ENCODE results near the gene RPS6KB2.

GRCh38 chr11:67382276-67383136 is 45.8 kb upstream of the RPS6KB2 start:
- TF ChIP-seq CTCF (conservative IDR thresholded peaks at IDR 0.05 in 1 of 2, IDR thresholded peaks at IDR 0.05 in 1 of 2; ENCODE audit: extremely low read depth in 1 of 2, insufficient read depth in 1 of 2, low read depth in 1 of 2, low read length in 2 of 2) (peak; percentile 99 to 100), EZH2 (IDR thresholded peaks at IDR 0.05; ENCODE audit: borderline replicate concordance, low read length) (no peak)

Measured in mammary epithelial cell (primary cell).